Loucy (cell line): ENCODE data around the gene SLC38A1.

Experiments
- H2AFZ ChIP-seq: fragments of 200-600 bp; sonication (generic); 2 replicates; pipeline ENCODE4 v1.6.0; 2016; ENCODE audit warnings: antibody characterized with exemption, mild to moderate bottlenecking, low read length, moderate library complexity
- H3F3A ChIP-seq: fragments of 200-600 bp; 2 replicates; pipeline ENCODE4 v1.6.0; 2016; ENCODE audit warnings: antibody characterized with exemption, low read depth, mild to moderate bottlenecking
- H3K27me3 ChIP-seq: fragments of 200-600 bp; sonication (generic); 2 replicates; pipeline ENCODE4 v1.6.1; 2014; ENCODE audit warnings: low read length, mild to moderate bottlenecking; ENCODE audit not compliant: insufficient read depth, poor library complexity, severe bottlenecking
- H3K36me3 ChIP-seq: fragments of 200-600 bp; sonication (generic); 2 replicates; pipeline ENCODE4 v1.6.1; 2016; ENCODE audit warnings: low read length; ENCODE audit not compliant: insufficient read depth
- H3K4me1 ChIP-seq: fragments of 200-600 bp; sonication (generic); 2 replicates; pipeline ENCODE4 v1.5.1; 2014; ENCODE audit warnings: low read length, mild to moderate bottlenecking; ENCODE audit not compliant: insufficient read depth, poor library complexity, severe bottlenecking
- H3K4me2 ChIP-seq: fragments of 200-600 bp; sonication (generic); 2 replicates; pipeline ENCODE4 v1.6.0; 2014; ENCODE audit warnings: antibody characterized with exemption, low read length, low read depth, mild to moderate bottlenecking; ENCODE audit not compliant: poor library complexity, severe bottlenecking
- H3K4me3 ChIP-seq: fragments of 200-600 bp; sonication (generic); 2 replicates; pipeline ENCODE4 v1.5.1; 2014; ENCODE audit warnings: low read length, mild to moderate bottlenecking, mixed read lengths; ENCODE audit not compliant: poor library complexity, severe bottlenecking
- H3K79me2 ChIP-seq: fragments of 200-600 bp; sonication (generic); 2 replicates; pipeline ENCODE4 v1.6.1; 2014; ENCODE audit warnings: low read length; ENCODE audit not compliant: insufficient read depth
- H3K9ac ChIP-seq: fragments of 200-600 bp; sonication (generic); 2 replicates; pipeline ENCODE4 v1.6.0; 2014; ENCODE audit warnings: mild to moderate bottlenecking, low read depth, low read length, moderate library complexity; ENCODE audit not compliant: poor library complexity, severe bottlenecking
- H3K9me2 ChIP-seq: fragments of 200-600 bp; sonication (generic); replicated peaks from 2 replicates; pipeline ENCODE4 v1.6.1; 2016; ENCODE audit warnings: low read depth, low read length, mixed read lengths
- H3K9me3 ChIP-seq: fragments of 200-600 bp; sonication (generic); 2 replicates; pipeline ENCODE4 v1.6.1; 2014; ENCODE audit warnings: mild to moderate bottlenecking, antibody characterized with exemption, low read length, low read depth; ENCODE audit not compliant: insufficient read depth
- H4K20me1 ChIP-seq: fragments of 200-600 bp; sonication (generic); 2 replicates; pipeline ENCODE4 v1.6.0; 2014; ENCODE audit warnings: antibody characterized with exemption, low read length, mild to moderate bottlenecking; ENCODE audit not compliant: insufficient read depth, poor library complexity, severe bottlenecking
- CTCF ChIP-seq: fragments of 200-600 bp; sonication (generic); conservative IDR thresholded peaks from 2 replicates; pipeline ENCODE4 v1.5.1; 2014; ENCODE audit warnings: mild to moderate bottlenecking, antibody characterized with exemption, low read length
- EZH2phosphoT487 ChIP-seq: fragments of 200-600 bp; IDR thresholded peaks from 2 replicates; pipeline ENCODE4 v1.6.1; 2018; ENCODE audit warnings: antibody characterized with exemption, mild to moderate bottlenecking, moderate library complexity, borderline replicate concordance

Gene SLC38A1

GRCh38 chr12:46266869-46267574 lies 1.8 kb downstream of the SLC38A1 start:
- Histone ChIP-seq H3K4me1 (peaks cover 57% of the 10 kb centered on the region), H3K79me2 (peaks cover 87% of the 10 kb centered on the region), H3K9me3 (no peaks in the 10 kb centered on the region), H3K9me2 (no peaks in the 10 kb centered on the region), H4K20me1 (peaks cover 48% of the 10 kb centered on the region), H3K4me3 (peak overlapping the region; percentile 89), H3K36me3 (no peaks in the 10 kb centered on the region), H3K9ac (peak overlapping the region; percentile 91), H2AFZ (0 out of 2 replicates have a peak overlapping the region, but pooled peaks have one; percentile 89), H3K27me3 (peaks cover 10% of the 10 kb centered on the region), H3K4me2 (peak overlapping the region; percentile 98), H3F3A (no peaks in the 10 kb centered on the region)
- no peak for TF ChIP-seq CTCF
- no peak for TF ChIP-seq EZH2phosphoT487

- H3K79me2 ChIP-seq, result peaks cover 93% of the 10 kb centered on the region
- H3K36me3 ChIP-seq, result no peaks in the 10 kb centered on the region
- peaks cover 10% of the 10 kb centered on the region for H3K27me3 ChIP-seq
- H3K9me3 ChIP-seq, result no peaks in the 10 kb centered on the region
- TF ChIP-seq EZH2phosphoT487, result no peak
- 0 out of 2 replicates have a peak, but pooled peaks have one; percentile 12 for TF ChIP-seq CTCF
- no peak overlapping the region for H2AFZ ChIP-seq
- peak overlapping the region; percentile 89 for H3K4me3 ChIP-seq
- H4K20me1 ChIP-seq, result peaks cover 54% of the 10 kb centered on the region
- no peaks in the 10 kb centered on the region for H3F3A ChIP-seq
- H3K9me2 ChIP-seq, result no peaks in the 10 kb centered on the region
- peak overlapping the region; percentile 98 for H3K4me2 ChIP-seq
- peaks cover 63% of the 10 kb centered on the region for H3K4me1 ChIP-seq
- peak overlapping the region; percentile 91 for H3K9ac ChIP-seq
Observed at GRCh38 chr12:46266382-46266791, 2.5 kb downstream of the SLC38A1 start.

- Histone ChIP-seq H3K9me2 (no peaks in the 10 kb centered on the region), H3K4me2 (peak overlapping the region; percentile 98), H3K9ac (peak overlapping the region; percentile 91), H3K9me3 (no peaks in the 10 kb centered on the region), H4K20me1 (peaks cover 61% of the 10 kb centered on the region), H3F3A (no peaks in the 10 kb centered on the region), H3K27me3 (peaks cover 10% of the 10 kb centered on the region), H3K79me2 (peaks cover 97% of the 10 kb centered on the region), H2AFZ (no peak overlapping the region), H3K4me3 (peak overlapping the region; percentile 89), H3K4me1 (peaks cover 66% of the 10 kb centered on the region), H3K36me3 (no peaks in the 10 kb centered on the region)
- no peak for TF ChIP-seq EZH2phosphoT487
- no peak for TF ChIP-seq CTCF
Observed at GRCh38 chr12:46265734-46266133, 3.1 kb downstream of the SLC38A1 start.
